ENCODE data around the gene AXIN1.
"Not testable (repeated sequence)": the region's sequence is repeated elsewhere in the genome, so short reads cannot be mapped to it uniquely, and the experiment has no call there.

The AXIN1 gene

GRCh38 chr16:331181-331814, 21.2 kb downstream of the AXIN1 start:
- not testable (repeated sequence) for DNase-seq

- DNase-seq: no peak
Measured at GRCh38 chr16:330741-331140, 21.8 kb downstream of the AXIN1 start.

- DNase-seq: no peak
Measured at GRCh38 chr16:325375-326145, 27.0 kb downstream of the AXIN1 start.

GRCh38 chr16:324451-325334, 27.8 kb downstream of the AXIN1 start:
- DNase-seq: peak; percentile 53

GRCh38 chr16:324201-324450, 28.4 kb downstream of the AXIN1 start:
- no peak for DNase-seq

- no peak for DNase-seq
Measured at GRCh38 chr16:322476-323143, 29.9 kb downstream of the AXIN1 start.

GRCh38 chr16:321532-321931, 31.0 kb downstream of the AXIN1 start:
- DNase-seq: no peak

GRCh38 chr16:320206-320605, 32.3 kb downstream of the AXIN1 start:
- DNase-seq: no peak

- no peak for DNase-seq
Measured at GRCh38 chr16:318628-319027, 33.9 kb downstream of the AXIN1 start.

GRCh38 chr16:317583-317982, 34.9 kb downstream of the AXIN1 start:
- no peak for DNase-seq

- DNase-seq: no peak
Measured at GRCh38 chr16:316741-317464, 35.6 kb downstream of the AXIN1 start.

GRCh38 chr16:314795-315299, 37.7 kb downstream of the AXIN1 start:
- DNase-seq: no peak

GRCh38 chr16:314351-314750, 38.2 kb downstream of the AXIN1 start:
- DNase-seq: no peak

- no peak for DNase-seq
Measured at GRCh38 chr16:311725-312124, 40.8 kb downstream of the AXIN1 start.

- no peak for DNase-seq
Measured at GRCh38 chr16:309476-309875, 43.0 kb downstream of the AXIN1 start.

GRCh38 chr16:307691-308312, 44.7 kb downstream of the AXIN1 start:
- DNase-seq: no peak

- DNase-seq: no peak
Measured at GRCh38 chr16:306911-307370, 45.6 kb downstream of the AXIN1 start.

- no peak for DNase-seq
Measured at GRCh38 chr16:305916-306626, 46.5 kb downstream of the AXIN1 start.

GRCh38 chr16:303760-304505, 48.6 kb downstream of the AXIN1 start:
- no peak for DNase-seq

GRCh38 chr16:301950-302349, 50.6 kb downstream of the AXIN1 start:
- DNase-seq: no peak

All from stimulated activated CD4-positive, alpha-beta T cell treated with anti-CD3 and anti-CD28 coated beads, Interleukin-4, amount 100 ng/mL, for 24 hours (primary cell).